HG03460 (cell line): ENCODE results near the gene TNFRSF21.
"Not testable (repeated sequence)": the region's sequence is repeated elsewhere in the genome, so short reads cannot be mapped to it uniquely, and the experiment has no call there.

ENCODE experiments used
- ATAC-seq: cut with Tn5 transposase; IDR thresholded peaks from one replicate; pipeline ENCODE4 v1.9.1; 2021; ENCODE audit not compliant: unreplicated experiment

The TNFRSF21 gene

DNA sequence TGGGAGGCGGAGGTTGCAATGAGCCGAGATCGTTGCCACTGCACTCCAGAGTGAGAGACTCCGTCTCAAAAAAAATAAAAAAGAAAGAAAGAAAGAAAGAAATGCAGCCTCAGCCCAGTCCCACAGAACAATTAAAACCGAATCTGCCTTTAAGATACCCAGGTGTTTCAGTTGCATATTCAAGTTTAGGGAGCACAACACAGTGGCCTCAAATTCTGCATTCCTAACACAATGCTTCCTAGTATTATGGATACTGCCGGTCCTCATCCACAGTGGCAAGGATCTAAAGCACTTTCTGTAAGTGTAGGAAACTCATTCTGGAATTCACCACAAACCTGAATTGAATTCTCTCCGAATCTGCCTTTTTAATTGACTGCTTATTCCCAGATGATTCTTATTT lies 80.5 kb downstream of the TNFRSF21 start:
- no peak for ATAC-seq

DNA sequence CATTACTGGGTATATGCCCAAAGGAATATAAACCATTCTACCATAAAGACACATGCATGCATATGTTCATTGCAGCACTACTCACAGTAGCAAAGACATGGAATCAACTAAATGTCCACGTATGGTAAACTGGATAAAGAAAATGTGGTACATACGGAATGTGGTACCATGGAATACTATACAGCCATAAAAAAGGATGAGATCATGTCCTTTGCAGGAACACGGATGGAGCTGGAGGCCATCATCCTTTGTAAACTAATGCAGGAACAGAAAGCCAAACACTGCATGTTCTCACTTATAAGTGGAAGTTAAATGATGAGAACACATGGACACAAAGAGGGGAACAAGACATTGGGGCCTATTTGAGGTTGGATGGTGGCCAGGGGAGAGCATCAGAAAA lies 81.6 kb downstream of the TNFRSF21 start:
- not testable (repeated sequence) for ATAC-seq

- ATAC-seq: not testable (repeated sequence)
Observed at GRCh38 chr6:47223251-47223650, 86.5 kb downstream of the TNFRSF21 start.

DNA sequence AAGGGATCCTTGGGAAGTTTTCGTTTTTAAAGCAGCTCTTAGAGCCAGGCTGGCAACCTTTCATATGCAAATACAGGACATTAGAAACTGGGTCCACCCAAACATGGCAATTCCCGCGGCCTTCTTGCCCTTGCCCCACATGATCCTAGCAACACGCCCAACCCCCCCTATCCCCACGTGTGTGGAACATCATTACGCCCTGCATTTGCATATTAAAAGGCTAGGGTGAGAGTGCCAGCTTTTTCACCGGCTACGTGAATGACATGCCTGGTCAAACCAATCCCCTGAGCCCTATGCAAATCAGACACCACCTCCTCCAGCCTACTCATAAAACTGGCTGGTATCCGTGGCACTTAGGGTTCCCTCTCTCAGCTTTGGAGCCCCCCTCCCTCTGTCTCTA lies 88.1 kb downstream of the TNFRSF21 start:
- no peak for ATAC-seq

DNA sequence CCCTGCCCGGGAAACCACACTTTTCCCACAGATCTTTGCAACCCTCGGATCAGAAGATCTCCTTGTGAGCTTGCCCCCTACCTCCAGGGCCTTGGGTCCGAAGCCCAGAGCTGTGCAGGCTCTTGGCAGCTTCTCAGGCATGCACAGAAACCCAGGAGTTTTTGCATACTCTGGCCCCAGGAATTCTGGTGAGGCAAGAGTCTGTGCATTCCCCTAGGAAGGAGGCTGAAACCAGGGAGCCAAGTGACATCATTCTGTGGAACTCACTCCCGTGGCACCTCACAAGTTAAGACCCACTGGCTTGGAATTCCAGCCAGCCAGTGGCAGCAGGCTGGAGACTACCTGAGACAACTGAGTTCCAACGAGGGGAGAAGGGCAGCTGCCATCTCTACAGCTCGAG lies 100.1 kb downstream of the TNFRSF21 start:
- ATAC-seq: no peak

DNA sequence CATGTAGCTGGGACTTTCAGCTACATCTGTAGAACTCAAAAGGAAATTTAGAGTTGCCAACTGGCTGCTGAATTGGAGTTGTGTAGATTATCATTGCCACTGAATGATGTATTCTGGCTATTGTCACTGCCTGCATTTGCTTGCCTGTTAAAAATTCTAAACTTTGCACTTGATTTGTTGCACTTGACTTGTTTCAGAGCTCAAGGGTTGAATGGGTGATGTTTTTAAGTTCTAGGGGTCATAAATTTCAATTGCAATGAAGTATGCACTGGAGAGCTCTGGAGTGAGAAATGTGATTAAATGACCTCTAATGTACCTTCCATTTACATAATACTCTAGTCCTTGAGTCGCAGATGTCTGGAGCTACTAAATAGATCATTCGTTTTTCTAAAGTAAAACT lies 102.4 kb downstream of the TNFRSF21 start:
- ATAC-seq: no peak

GRCh38 chr6:47206626-47207025 lies 103.1 kb downstream of the TNFRSF21 start:
- no peak for ATAC-seq

- no peak for ATAC-seq
Observed at GRCh38 chr6:47203938-47204611, 105.6 kb downstream of the TNFRSF21 start.

- peak; percentile 86 for ATAC-seq
Observed at GRCh38 chr6:47203266-47203937, 106.3 kb downstream of the TNFRSF21 start.

DNA sequence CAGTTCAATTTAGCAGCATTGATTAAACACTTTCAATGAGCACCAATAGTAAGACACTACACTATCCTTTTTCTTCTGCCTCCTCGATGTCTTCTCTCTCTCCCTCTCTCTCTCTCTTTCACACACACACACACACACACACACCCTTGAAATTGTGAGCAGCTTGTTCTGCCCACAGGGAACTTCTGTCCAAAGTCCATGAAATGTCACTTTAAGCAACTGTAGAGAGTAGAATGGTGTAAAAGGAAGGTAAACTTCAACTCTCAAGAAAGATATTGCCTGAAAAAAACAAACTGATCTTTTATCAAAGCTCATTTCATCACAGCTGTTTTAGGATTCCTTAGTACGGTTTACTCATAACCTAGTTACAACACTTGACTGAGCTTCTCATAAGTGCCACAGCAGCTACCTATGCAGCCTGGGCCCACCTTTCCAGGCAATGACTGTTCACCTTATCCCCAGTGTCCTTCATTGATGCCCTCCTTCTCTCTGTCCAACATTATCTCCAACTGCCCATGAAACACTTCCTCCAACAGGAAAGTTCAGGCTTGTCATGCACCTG lies 107.0 kb downstream of the TNFRSF21 start:
- no peak for ATAC-seq

- no peak for ATAC-seq
Observed at GRCh38 chr6:47200536-47201334, 109.0 kb downstream of the TNFRSF21 start.

DNA sequence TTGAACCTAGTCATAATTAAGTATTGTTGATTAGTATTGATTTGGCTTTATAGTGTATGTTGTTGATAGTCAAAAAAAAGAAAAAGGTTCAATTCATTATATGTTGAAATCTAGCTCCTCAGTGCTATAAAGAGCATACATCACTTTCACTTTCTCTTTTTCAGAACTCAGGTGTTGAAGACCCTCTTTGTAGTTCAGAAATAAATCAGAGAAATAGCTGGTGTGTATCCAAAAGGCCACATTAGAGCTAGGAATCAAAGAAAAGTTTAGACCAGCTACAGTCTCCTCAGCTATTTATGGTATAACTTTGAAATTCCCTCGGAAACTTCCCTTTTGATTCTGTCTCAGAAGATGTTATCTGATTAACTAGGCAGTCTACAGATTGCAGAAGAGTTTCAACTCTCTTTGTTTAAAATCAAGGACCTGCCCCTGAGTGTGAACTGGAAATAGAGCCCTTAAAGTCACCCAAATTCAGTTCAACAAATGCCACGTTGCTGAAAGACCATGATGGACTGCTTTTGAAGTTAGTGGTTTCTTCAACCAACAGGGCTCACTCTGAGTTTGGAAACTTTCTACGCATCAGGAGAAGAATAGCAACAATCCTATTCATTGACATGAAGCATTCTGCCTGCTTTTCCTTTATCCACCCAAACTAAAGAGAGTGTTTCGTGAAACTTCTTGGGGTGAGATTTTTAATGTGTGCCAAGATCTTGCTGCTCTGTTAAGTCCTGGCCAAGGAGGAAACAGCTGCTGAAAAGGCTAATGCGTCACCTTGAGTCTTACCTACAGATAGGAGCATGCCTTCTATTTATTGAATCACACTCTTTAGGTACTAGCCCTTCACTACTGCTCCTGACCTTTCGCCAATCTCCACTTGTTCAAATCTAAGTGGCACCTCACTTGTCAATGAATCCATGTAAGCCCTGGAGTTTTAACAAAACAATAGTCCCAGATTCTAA lies 111.7 kb downstream of the TNFRSF21 start:
- ATAC-seq: no peak

DNA sequence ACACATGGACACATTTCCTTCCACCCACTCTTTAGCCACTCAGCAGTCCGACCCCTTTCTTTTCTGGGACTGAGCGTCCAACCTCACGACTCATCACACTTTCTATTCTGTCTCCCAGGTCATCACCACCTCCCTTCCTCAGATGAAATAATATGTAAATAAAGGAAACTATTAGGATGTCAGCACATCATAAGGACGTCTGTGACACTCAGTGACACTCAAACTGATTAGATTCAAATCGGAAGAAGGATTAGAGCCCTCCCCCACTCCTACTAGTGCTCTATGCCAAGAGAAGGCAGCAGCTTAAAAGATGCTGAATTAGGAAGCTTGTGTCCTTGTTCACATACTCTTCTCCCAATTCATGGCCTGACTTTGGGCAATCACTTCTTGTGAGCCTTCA lies 113.6 kb downstream of the TNFRSF21 start:
- no peak for ATAC-seq

DNA sequence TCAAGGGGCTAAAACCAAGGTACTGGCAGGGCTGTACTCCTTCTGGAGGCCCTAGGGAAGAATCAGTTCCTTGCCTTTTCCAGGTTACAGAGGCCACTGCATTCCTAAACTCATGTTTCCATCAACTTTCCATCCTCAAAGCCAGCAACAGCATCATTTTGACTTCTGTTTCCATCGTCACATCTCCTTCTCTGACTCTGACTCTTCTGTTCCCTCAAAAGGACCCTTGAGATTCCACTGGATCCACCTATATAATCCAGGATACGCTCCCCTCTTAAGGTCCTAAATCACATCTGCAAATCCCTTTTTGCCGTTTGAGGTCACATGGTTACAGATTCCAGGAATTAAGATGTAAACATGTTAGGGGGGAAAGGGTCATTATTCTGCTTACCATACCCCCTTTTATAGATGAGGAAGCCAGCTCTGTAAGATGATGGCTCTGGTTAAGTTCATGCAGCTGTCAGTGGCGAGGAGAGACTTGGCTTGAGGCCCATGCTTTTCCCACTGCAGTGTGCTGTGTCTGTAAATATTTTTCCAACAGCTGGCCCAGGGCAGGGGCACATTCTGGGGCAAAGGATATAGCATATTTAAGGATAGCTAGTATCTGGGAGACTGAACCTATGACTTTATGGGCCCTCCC lies 114.6 kb downstream of the TNFRSF21 start:
- ATAC-seq: no peak

GRCh38 chr6:47188588-47189021 lies 121.1 kb downstream of the TNFRSF21 start:
- ATAC-seq: no peak

DNA sequence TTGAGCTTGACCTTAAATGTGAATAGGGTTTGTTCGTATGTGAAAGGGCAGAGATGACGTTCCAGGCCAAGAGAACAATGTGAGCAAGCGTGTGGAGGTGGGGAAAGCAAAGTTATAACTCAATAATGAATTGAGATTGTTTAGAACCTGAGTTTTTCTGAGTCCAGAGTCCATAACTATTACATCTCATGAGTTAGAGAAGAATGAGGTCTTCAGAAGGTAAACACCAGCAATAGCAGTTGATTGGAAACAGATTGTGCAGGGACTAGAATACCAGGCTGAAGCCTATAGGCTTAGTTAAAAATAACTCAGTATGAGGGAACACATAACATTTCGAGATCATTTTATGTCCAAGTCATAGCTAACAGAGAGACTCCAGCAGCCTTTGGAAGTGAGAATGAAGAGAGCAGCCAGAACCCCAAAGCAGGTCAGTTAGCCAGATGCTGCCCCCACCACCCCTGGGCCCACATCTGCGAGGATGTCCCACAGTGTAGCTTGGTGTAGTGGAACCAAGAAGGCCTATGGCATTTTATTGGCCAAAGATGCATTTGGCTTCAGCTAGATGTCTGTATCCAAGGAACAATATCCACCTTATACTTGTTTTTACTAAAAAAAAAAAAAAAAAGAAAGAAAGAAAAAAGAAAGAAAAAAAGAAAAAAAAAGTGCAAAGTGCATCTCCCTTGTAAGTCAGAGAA lies 121.7 kb downstream of the TNFRSF21 start:
- ATAC-seq: no peak

GRCh38 chr6:47187113-47187512 lies 122.6 kb downstream of the TNFRSF21 start:
- no peak for ATAC-seq

DNA sequence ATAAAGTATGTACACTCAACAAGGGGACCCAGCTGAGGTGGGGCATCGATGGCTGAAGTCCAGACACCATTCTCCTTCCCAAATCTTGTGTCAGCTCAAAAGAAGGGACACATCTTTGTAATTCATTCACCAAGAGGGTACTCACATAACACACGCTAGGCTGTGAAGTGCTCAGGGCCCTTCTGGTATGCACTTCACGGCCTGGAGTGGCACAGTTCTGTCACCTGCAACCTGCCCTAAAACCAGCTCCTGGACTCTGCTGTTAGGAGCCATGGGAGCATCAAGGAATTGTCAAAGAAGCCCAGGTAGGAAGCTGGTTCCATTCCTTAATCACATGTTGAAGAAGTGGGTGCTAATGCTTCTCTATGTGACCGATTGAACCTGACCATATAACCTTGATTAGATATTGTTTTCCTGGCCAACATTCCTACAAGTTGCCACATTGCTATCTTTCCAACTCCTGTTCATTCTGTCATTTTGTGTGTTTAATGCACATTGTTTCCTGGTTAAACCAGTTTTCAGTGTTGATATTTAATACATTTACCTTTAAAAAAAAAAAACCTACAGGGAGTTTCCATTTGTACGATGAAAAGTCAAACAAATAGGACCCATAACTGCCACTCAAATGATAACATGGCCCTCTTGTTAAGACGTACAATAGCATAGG lies 127.3 kb downstream of the TNFRSF21 start:
- no peak for ATAC-seq

GRCh38 chr6:47181681-47182080 lies 128.0 kb downstream of the TNFRSF21 start:
- ATAC-seq: no peak
